ENCODE results near the gene TUBAL3. TPM values are rescaled to one million over a fixed set of nuclear protein-coding genes. Genes with fewer than 3 reads are reported as not detected.

The TUBAL3 gene
- total RNA-seq, 1 experiment from 2014 or later, result 0.19 TPM

DNA sequence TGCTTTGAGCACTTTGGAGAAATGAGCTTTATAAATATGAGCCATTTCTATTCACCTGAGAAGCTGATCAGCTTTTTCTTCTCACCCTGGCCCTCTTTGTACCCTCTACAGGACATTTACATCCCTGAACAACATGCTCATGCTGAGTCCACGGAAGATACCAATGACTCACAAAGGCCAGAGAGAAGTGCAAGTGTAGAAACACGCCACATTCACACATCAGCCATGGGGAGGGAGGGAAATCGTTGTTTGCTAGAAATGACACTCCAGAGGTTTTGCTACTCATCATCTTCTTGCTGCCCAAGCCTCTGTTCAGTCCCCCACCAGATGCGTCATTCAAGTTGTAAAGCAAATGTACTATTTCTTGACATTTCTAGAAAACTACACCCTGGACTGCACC is 42.7 kb downstream of the TUBAL3 start:
- Histone ChIP-seq H3K36me3 (ENCODE audit: insufficient read depth, low read length, poor library complexity, severe bottlenecking) (no peaks in the 10 kb centered on the region), H3K9me3 (ENCODE audit: low read depth, low read length, poor library complexity, severe bottlenecking) (no peaks in the 10 kb centered on the region), H3K27ac (ENCODE audit: low read depth, low read length, poor library complexity, severe bottlenecking) (no peak overlapping the region), H3K4me1 (ENCODE audit: insufficient read depth, low read length, poor library complexity, severe bottlenecking) (no peaks in the 10 kb centered on the region), H3K27me3 (replicated peaks; ENCODE audit: insufficient read depth, low read depth, low read length, poor library complexity) (no peaks in the 10 kb centered on the region), H3K4me3 (ENCODE audit: low read depth, low read length, poor library complexity, severe bottlenecking) (no peak overlapping the region)
- no peak for DNase-seq (ENCODE audit: low spot score)
- TF ChIP-seq, protein P1, sequence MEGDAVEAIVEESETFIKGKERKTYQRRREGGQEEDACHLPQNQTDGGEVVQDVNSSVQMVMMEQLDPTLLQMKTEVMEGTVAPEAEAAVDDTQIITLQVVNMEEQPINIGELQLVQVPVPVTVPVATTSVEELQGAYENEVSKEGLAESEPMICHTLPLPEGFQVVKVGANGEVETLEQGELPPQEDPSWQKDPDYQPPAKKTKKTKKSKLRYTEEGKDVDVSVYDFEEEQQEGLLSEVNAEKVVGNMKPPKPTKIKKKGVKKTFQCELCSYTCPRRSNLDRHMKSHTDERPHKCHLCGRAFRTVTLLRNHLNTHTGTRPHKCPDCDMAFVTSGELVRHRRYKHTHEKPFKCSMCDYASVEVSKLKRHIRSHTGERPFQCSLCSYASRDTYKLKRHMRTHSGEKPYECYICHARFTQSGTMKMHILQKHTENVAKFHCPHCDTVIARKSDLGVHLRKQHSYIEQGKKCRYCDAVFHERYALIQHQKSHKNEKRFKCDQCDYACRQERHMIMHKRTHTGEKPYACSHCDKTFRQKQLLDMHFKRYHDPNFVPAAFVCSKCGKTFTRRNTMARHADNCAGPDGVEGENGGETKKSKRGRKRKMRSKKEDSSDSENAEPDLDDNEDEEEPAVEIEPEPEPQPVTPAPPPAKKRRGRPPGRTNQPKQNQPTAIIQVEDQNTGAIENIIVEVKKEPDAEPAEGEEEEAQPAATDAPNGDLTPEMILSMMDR (conservative IDR thresholded peaks at IDR 0.05; ENCODE audit: low read depth, low read length), result no peak
- TF ChIP-seq EZH2 (IDR thresholded peaks at IDR 0.05; ENCODE audit: borderline replicate concordance, low read depth, low read length, poor library complexity, severe bottlenecking), result no peak
- ChIA-PET CTCF (no interaction called here), POLR2A (ENCODE audit: low non-redundant PET) (no interaction called here)
- intact Hi-C loops (cut with micrococcal nuclease; ENCODE audit: unreplicated experiment), result no loop called here
- no TSS peak for BruUV-seq (replicated peaks)

DNA sequence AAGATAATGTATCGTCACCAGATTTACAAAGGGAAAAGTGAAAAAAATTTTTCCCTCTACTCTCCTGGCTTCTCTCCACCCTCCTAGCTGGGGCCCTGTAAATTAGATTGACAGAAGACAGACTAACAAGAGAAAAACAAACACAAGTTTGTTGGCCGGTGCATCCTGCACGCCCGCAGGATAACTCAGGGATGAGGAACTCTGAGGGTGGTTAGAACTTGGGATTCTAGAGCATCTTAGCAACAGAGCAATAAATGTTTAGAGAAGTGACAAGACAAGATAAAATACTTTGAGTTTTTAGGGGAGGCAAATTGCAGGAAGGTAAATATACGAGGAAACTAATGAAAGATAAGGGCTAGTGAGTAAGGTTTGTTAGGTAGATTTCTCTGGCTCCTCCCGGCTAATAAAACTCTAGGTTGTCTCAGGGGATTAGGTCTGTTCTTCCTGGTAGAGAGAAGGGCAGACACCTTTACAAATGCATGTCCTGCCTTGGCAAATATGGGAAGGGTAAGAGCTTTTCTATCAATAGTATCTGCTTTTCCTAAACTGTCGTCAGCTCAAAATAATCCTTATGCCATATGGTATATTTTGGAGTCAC is 44.2 kb downstream of the TUBAL3 start:
- Histone ChIP-seq H3K4me3 (ENCODE audit: low read depth, low read length, poor library complexity, severe bottlenecking) (no peak overlapping the region), H3K9me3 (ENCODE audit: low read depth, low read length, poor library complexity, severe bottlenecking) (no peaks in the 10 kb centered on the region), H3K27me3 (replicated peaks; ENCODE audit: insufficient read depth, low read depth, low read length, poor library complexity) (no peaks in the 10 kb centered on the region), H3K27ac (ENCODE audit: low read depth, low read length, poor library complexity, severe bottlenecking) (no peak overlapping the region), H3K4me1 (ENCODE audit: insufficient read depth, low read length, poor library complexity, severe bottlenecking) (no peaks in the 10 kb centered on the region), H3K36me3 (ENCODE audit: insufficient read depth, low read length, poor library complexity, severe bottlenecking) (no peaks in the 10 kb centered on the region)
- intact Hi-C loops (cut with micrococcal nuclease; ENCODE audit: unreplicated experiment), result no loop called here
- no peak for DNase-seq (ENCODE audit: low spot score)
- POLR2A ChIA-PET (ENCODE audit: low non-redundant PET), result no interaction called here
- BruUV-seq (replicated peaks), result no TSS peak
- TF ChIP-seq, protein P1 (conservative IDR thresholded peaks at IDR 0.05; ENCODE audit: low read depth, low read length), result no peak
- TF ChIP-seq EZH2 (IDR thresholded peaks at IDR 0.05; ENCODE audit: borderline replicate concordance, low read depth, low read length, poor library complexity, severe bottlenecking), result no peak
- CTCF ChIA-PET, result no interaction called here

DNA sequence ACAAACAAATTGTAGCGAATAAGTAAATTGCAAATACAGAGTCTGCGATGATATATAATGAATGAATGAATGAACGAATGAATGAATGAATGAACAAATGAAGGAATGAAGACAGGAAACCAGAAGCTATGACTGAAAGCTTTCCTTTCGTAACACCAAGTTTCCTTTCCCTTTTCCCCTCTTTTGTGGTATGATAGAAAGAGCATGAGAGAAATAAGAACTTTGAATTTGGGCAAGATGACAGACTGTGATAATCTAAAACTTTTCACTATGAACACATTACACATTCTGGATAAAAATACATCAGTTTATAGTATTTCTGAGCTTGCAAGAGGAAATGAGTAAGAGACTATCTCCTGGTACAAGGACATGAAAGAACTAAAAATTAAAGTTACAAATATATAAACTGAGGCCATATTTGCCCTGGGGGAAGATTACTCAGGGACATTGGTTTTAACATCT is 48.3 kb downstream of the TUBAL3 start:
- POLR2A ChIA-PET (ENCODE audit: low non-redundant PET), result no interaction called here
- CTCF ChIA-PET, result no interaction called here
- Histone ChIP-seq H3K9me3 (ENCODE audit: low read depth, low read length, poor library complexity, severe bottlenecking) (no peaks in the 10 kb centered on the region), H3K4me3 (ENCODE audit: low read depth, low read length, poor library complexity, severe bottlenecking) (no peak overlapping the region), H3K4me1 (ENCODE audit: insufficient read depth, low read length, poor library complexity, severe bottlenecking) (no peaks in the 10 kb centered on the region), H3K27me3 (replicated peaks; ENCODE audit: insufficient read depth, low read depth, low read length, poor library complexity) (no peaks in the 10 kb centered on the region), H3K27ac (ENCODE audit: low read depth, low read length, poor library complexity, severe bottlenecking) (no peak overlapping the region), H3K36me3 (ENCODE audit: insufficient read depth, low read length, poor library complexity, severe bottlenecking) (no peaks in the 10 kb centered on the region)
- DNase-seq (ENCODE audit: low spot score), result no peak
- BruUV-seq (replicated peaks), result no TSS peak
- TF ChIP-seq, protein P1 (conservative IDR thresholded peaks at IDR 0.05; ENCODE audit: low read depth, low read length), result no peak
- TF ChIP-seq EZH2 (IDR thresholded peaks at IDR 0.05; ENCODE audit: borderline replicate concordance, low read depth, low read length, poor library complexity, severe bottlenecking), result no peak
- intact Hi-C loops (cut with micrococcal nuclease; ENCODE audit: unreplicated experiment), result no loop called here

Measured in A673 (cell line).